Measurements from ENCODE around the gene REG3A. TPM values are rescaled to one million over a fixed set of nuclear protein-coding genes. Genes with fewer than 3 reads are reported as not detected.

The REG3A gene
- total RNA-seq: not detected in 2 replicates
- long read RNA-seq: 0 reads

- peaks cover 33% of the 10 kb centered on the region for H3K9me3 Mint-ChIP-seq (ENCODE audit: unreplicated experiment)
- DNase-seq (ENCODE audit: extremely low spot score, unreplicated experiment): no peak
- H3K4me3 Mint-ChIP-seq (ENCODE audit: unreplicated experiment): no peak within 1 kb of the TSS
- H3K4me1 Mint-ChIP-seq (ENCODE audit: unreplicated experiment): no peaks in the 10 kb centered on the region
- H3K36me3 Mint-ChIP-seq (ENCODE audit: unreplicated experiment): no peaks in the 10 kb centered on the region
- TF ChIP-seq, protein P1, sequence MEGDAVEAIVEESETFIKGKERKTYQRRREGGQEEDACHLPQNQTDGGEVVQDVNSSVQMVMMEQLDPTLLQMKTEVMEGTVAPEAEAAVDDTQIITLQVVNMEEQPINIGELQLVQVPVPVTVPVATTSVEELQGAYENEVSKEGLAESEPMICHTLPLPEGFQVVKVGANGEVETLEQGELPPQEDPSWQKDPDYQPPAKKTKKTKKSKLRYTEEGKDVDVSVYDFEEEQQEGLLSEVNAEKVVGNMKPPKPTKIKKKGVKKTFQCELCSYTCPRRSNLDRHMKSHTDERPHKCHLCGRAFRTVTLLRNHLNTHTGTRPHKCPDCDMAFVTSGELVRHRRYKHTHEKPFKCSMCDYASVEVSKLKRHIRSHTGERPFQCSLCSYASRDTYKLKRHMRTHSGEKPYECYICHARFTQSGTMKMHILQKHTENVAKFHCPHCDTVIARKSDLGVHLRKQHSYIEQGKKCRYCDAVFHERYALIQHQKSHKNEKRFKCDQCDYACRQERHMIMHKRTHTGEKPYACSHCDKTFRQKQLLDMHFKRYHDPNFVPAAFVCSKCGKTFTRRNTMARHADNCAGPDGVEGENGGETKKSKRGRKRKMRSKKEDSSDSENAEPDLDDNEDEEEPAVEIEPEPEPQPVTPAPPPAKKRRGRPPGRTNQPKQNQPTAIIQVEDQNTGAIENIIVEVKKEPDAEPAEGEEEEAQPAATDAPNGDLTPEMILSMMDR (IDR thresholded peaks at IDR 0.05): no peak
- no peaks in the 10 kb centered on the region for H3K27me3 Mint-ChIP-seq (ENCODE audit: unreplicated experiment)
- no peak within 1 kb of the TSS for H3K27ac Mint-ChIP-seq (ENCODE audit: unreplicated experiment)
Measured at GRCh38 chr2:79159653-79160052, at the start of gene REG3A. Gene REG3A (minus strand): TSS chr2:79159753. CDS start chr2:79159405, 348 bp downstream.

GRCh38 chr2:79200762-79201161, 41.2 kb upstream of the REG3A start:
- Mint-ChIP-seq H3K27ac (ENCODE audit: unreplicated experiment) (no peak overlapping the region), H3K4me3 (ENCODE audit: unreplicated experiment) (no peak overlapping the region), H3K9me3 (ENCODE audit: unreplicated experiment) (peaks cover 4% of the 10 kb centered on the region), H3K36me3 (ENCODE audit: unreplicated experiment) (no peaks in the 10 kb centered on the region), H3K27me3 (ENCODE audit: unreplicated experiment) (no peaks in the 10 kb centered on the region), H3K4me1 (ENCODE audit: unreplicated experiment) (no peaks in the 10 kb centered on the region)
- DNase-seq (ENCODE audit: extremely low spot score, unreplicated experiment): no peak
- TF ChIP-seq, protein P1 (IDR thresholded peaks at IDR 0.05): no peak

GRCh38 chr2:79191816-79192215, 32.3 kb upstream of the REG3A start:
- no peak overlapping the region for H3K4me3 Mint-ChIP-seq (ENCODE audit: unreplicated experiment)
- no peak overlapping the region for H3K27ac Mint-ChIP-seq (ENCODE audit: unreplicated experiment)
- H3K4me1 Mint-ChIP-seq (ENCODE audit: unreplicated experiment): no peaks in the 10 kb centered on the region
- H3K27me3 Mint-ChIP-seq (ENCODE audit: unreplicated experiment): no peaks in the 10 kb centered on the region
- peaks cover 7% of the 10 kb centered on the region for H3K9me3 Mint-ChIP-seq (ENCODE audit: unreplicated experiment)
- DNase-seq (ENCODE audit: extremely low spot score, unreplicated experiment): no peak
- H3K36me3 Mint-ChIP-seq (ENCODE audit: unreplicated experiment): no peaks in the 10 kb centered on the region
- TF ChIP-seq, protein P1 (IDR thresholded peaks at IDR 0.05): no peak

DNA sequence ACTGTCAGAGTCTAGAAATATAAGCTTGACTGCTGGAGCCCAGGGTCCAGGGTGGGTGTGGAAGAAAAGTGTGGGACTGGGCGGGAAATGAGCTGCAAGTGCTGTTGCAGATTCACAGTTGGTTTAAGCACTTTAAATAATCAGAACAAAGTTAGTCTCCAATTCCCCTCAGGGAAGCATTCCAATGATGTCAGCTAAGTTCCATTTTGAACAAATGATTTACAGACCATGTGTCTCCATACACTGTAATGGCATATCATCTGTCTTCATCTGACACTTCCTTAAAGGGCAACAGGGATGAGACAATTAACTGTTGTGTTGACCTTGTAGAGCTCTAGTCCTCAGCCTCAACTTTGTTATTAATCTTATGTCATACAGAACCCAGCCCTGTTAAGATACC, 31.5 kb upstream of the REG3A start:
- TF ChIP-seq, protein P1 (IDR thresholded peaks at IDR 0.05): no peak
- no peaks in the 10 kb centered on the region for H3K27me3 Mint-ChIP-seq (ENCODE audit: unreplicated experiment)
- H3K4me1 Mint-ChIP-seq (ENCODE audit: unreplicated experiment): no peaks in the 10 kb centered on the region
- H3K4me3 Mint-ChIP-seq (ENCODE audit: unreplicated experiment): no peak overlapping the region
- H3K9me3 Mint-ChIP-seq (ENCODE audit: unreplicated experiment): peaks cover 8% of the 10 kb centered on the region
- H3K27ac Mint-ChIP-seq (ENCODE audit: unreplicated experiment): no peak overlapping the region
- H3K36me3 Mint-ChIP-seq (ENCODE audit: unreplicated experiment): no peaks in the 10 kb centered on the region
- DNase-seq (ENCODE audit: extremely low spot score, unreplicated experiment): no peak

DNA sequence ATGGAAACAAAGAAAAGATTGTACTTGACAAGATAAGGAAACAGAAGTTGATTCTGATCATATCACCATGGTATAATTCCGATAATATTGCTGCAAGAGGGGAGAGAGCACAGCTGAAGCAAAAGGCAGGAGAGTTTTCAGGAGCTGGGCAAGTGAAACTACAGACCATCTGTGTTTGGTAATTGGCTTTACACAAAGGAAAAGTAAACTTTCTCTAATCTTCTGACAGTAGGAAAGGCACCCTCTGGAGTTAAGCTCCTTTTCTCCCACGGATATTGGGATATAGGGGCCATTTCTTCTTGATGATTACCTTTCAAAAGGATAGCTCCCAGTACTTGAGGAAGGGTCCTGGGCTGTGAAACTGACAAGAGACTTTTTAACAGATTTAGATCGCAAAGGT, 29.9 kb upstream of the REG3A start:
- Mint-ChIP-seq H3K27me3 (ENCODE audit: unreplicated experiment) (no peaks in the 10 kb centered on the region), H3K27ac (ENCODE audit: unreplicated experiment) (no peak overlapping the region), H3K4me3 (ENCODE audit: unreplicated experiment) (no peak overlapping the region), H3K36me3 (ENCODE audit: unreplicated experiment) (no peaks in the 10 kb centered on the region), H3K4me1 (ENCODE audit: unreplicated experiment) (no peaks in the 10 kb centered on the region), H3K9me3 (ENCODE audit: unreplicated experiment) (peaks cover 15% of the 10 kb centered on the region)
- no peak for DNase-seq (ENCODE audit: extremely low spot score, unreplicated experiment)
- TF ChIP-seq, protein P1 (IDR thresholded peaks at IDR 0.05): no peak

All from osteocyte (in vitro differentiated cells).